Measurements from ENCODE around the gene KRT33B. TPM values are rescaled to one million over a fixed set of nuclear protein-coding genes. Genes with fewer than 3 reads are reported as not detected.

Gene KRT33B
- total and polyA plus RNA-seq, 8 donors: not detected

DNA sequence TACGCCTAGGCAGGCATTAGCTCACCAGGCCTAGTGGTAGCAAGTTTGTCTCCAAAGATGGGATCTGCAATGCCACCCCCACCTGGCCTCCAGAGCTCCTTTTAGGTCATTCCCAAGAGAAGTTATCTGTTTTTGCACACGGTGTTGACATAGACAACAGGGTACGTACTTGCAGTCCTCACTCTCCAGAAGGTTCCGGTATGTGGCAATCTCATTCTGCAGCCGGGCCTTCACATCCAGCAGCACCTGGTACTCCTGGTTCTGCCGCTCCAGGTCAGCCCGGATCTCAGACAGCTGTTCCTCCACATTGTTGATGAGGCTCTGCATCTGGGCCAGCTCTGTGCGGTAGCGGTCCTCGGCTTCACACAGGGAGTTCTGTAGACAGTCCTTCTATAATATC, 37.6 kb upstream of the KRT33B start:
- Histone ChIP-seq H3K9me3 (no peaks in the 10 kb centered on the region), H3K27me3 (no peaks in the 10 kb centered on the region), H3K4me1 (no peaks in the 10 kb centered on the region), H3K4me3 (no peak overlapping the region), H3K36me3 (no peaks in the 10 kb centered on the region), H3K27ac (no peak overlapping the region)
- TF ChIP-seq, protein P1, sequence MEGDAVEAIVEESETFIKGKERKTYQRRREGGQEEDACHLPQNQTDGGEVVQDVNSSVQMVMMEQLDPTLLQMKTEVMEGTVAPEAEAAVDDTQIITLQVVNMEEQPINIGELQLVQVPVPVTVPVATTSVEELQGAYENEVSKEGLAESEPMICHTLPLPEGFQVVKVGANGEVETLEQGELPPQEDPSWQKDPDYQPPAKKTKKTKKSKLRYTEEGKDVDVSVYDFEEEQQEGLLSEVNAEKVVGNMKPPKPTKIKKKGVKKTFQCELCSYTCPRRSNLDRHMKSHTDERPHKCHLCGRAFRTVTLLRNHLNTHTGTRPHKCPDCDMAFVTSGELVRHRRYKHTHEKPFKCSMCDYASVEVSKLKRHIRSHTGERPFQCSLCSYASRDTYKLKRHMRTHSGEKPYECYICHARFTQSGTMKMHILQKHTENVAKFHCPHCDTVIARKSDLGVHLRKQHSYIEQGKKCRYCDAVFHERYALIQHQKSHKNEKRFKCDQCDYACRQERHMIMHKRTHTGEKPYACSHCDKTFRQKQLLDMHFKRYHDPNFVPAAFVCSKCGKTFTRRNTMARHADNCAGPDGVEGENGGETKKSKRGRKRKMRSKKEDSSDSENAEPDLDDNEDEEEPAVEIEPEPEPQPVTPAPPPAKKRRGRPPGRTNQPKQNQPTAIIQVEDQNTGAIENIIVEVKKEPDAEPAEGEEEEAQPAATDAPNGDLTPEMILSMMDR (IDR thresholded peaks at IDR 0.05): no peak
- FAIRE-seq (no peak), ATAC-seq (no peak), DNase-seq (no peak)
- intact Hi-C loops (cut with DNase I): no loop called here
- 84 to 87% methylated on average over 10 of the region's 10 CpGs for WGBS, 2 donors

DNA sequence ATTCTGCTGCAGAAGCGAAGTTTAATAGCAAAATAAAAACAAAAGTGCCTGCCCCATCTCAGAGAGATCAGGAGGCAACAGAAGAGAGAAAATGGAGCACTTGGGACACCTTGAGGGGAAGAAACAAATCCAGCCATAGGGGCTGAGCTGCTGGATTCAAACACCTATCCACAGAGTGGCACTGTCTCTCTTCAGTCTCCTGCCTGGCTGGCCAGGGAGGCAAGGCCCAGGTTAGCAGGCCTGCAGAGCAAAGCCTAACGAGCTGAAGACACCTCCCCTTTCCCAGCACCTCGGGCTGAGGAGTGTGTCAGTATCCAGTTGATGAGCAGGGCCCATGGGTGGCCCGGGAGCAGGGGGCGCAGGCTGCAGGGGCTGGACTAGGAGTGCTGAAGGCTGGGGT, 36.6 kb upstream of the KRT33B start:
- 42 to 53% methylated on average over 5 of the region's 5 CpGs for WGBS, 2 donors
- Histone ChIP-seq H3K4me3 (no peak overlapping the region), H3K27ac (no peak overlapping the region), H3K4me1 (no peaks in the 10 kb centered on the region), H3K27me3 (no peaks in the 10 kb centered on the region), H3K9me3 (no peaks in the 10 kb centered on the region), H3K36me3 (no peaks in the 10 kb centered on the region)
- intact Hi-C loops (cut with DNase I): no loop called here
- DNase-seq: no peak
- FAIRE-seq: no peak
- TF ChIP-seq, protein P1 (IDR thresholded peaks at IDR 0.05): no peak
- ATAC-seq: peak in 1 of 4 donors; percentile 22

DNA sequence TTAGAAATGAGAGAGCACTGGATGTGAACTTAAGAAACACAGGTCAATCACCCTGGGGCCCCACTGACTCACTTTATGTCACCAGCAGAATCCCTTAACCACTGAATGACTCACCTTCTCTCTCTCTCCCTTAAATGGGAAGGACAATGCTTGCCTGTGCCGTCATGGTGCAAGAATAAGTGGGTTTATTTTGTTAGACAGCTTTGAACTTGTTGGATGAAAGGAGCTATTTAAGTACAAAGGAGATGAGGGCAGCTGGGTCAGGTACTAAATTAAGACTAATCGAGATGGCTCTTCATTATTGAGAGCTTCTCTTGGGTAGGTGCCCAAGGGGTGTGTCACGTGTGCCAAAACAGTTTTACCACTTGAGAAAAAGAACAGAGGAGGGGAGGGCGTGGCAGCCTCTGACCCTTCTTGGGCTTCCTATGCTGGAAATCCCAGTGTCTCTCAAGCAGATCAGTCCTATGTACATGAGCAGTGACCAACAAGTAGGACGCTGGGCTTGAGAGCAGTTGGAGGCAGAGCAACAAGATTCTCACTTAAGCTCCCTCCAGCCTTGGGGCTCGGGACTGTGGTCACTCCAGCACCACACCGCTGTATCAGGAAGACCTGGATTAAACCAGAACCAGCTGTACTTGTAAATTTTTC, 34.5 kb upstream of the KRT33B start:
- intact Hi-C loops (cut with DNase I): no loop called here
- no peaks in the 10 kb centered on the region for H3K36me3 ChIP-seq
- DNase-seq (no peak), ATAC-seq (peak in 2 of 4 donors; percentile 24 to 44), FAIRE-seq (no peak)
- H3K4me1 ChIP-seq: no peaks in the 10 kb centered on the region
- WGBS, 2 donors: 50 to 54% methylated on average over 7 of the region's 7 CpGs
- TF ChIP-seq, protein P1 (IDR thresholded peaks at IDR 0.05): no peak
- H3K4me3 ChIP-seq: no peak overlapping the region
- no peaks in the 10 kb centered on the region for H3K27me3 ChIP-seq
- H3K9me3 ChIP-seq: no peaks in the 10 kb centered on the region
- H3K27ac ChIP-seq: no peak overlapping the region

DNA sequence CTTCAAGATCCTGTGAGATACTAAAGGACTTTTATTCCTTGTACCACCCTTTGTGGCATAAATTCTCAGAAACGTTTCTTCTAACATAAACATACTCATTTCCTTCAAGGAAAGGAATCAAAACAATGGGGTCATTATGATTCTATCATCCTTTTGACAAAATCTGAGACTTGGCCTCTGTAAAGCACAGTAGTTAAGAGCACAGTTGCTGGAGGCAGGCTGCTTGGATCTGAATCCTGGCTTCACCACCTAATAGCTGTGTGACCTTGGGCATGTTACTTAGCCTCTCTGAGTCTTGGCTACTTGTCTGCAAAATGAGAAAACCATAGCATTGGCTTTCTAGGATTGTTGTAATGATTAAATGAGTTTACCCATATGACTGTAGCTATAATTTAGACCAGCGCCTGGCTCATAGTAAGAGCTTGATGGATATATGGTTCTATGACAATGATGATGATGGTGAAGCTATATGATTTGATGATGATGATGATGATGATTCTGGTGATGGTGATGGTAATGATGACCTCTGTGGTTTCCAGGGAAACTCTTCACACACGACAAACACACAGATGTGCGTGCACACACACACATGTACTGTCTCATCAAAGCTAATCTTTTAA, 33.9 kb upstream of the KRT33B start:
- ATAC-seq: no peak
- intact Hi-C loops (cut with DNase I): no loop called here
- Histone ChIP-seq H3K4me3 (no peak overlapping the region), H3K9me3 (no peaks in the 10 kb centered on the region), H3K4me1 (no peaks in the 10 kb centered on the region), H3K27ac (no peak overlapping the region), H3K27me3 (no peaks in the 10 kb centered on the region), H3K36me3 (no peaks in the 10 kb centered on the region)
- TF ChIP-seq, protein P1 (IDR thresholded peaks at IDR 0.05): no peak
- WGBS, 2 donors: 59 to 64% methylated on average over 4 of the region's 4 CpGs
- DNase-seq: no peak
- no peak for FAIRE-seq

DNA sequence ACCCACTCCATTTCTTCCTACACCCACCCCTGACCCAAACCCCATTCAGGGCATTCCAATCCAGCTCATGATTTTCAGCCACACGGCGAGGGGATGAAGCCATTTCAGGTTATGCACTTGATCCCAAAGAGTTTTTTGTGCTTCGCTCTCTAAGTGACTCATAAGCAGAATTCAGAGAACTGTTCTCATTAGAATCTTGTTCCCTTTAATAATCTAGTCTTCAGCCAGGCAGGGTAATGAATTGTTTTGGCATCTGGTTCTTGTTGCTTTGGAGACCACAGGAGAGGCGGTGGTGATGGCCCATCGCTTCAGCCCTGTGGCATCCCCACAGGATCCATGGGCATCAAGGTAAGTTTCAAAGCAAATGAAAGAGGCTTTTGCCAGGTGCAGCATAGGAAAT, 32.5 kb upstream of the KRT33B start:
- no peaks in the 10 kb centered on the region for H3K9me3 ChIP-seq
- FAIRE-seq: no peak
- no peak overlapping the region for H3K27ac ChIP-seq
- no peak for DNase-seq
- intact Hi-C loops (cut with DNase I): no loop called here
- no peaks in the 10 kb centered on the region for H3K4me1 ChIP-seq
- TF ChIP-seq, protein P1 (IDR thresholded peaks at IDR 0.05): no peak
- no peaks in the 10 kb centered on the region for H3K36me3 ChIP-seq
- H3K27me3 ChIP-seq: no peaks in the 10 kb centered on the region
- H3K4me3 ChIP-seq: no peak overlapping the region
- no peak for ATAC-seq
- WGBS, 2 donors: 78 to 91% methylated on average over 5 of the region's 5 CpGs
